ENCODE results near the gene GAS2L1. TPM values are rescaled to one million over a fixed set of nuclear protein-coding genes. Genes with fewer than 3 reads are reported as not detected.

Gene GAS2L1
- total and polyA plus RNA-seq, 2 donors (not counting 3 experiments of a cell fraction or from before 2014, with no cell fraction given) = 30.5 to 44.0 TPM

DNA sequence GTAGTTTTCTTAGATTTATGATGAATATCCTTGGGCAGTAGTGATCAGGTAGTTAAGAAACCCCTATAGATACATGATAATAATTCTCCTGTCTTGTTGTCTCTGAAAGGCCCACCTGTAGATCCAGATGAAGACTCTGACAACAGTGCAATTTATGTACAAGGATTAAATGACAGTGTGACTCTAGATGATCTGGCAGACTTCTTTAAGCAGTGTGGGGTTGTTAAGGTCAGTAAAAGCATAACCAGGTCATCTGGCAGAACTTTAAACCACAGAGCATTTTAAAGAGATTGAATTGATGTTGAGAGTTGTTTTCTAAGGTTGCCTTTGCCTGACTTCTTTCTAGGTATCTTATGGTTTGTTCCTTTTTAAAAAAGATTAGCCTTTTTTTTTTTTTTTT is 14.1 kb upstream of the GAS2L1 start:
- Histone ChIP-seq H3K9me3 (replicated peaks; ENCODE audit: control insufficient read depth, insufficient read depth, low read length) (no peaks in the 10 kb centered on the region), H3K79me2 (ENCODE audit: control insufficient read depth, insufficient read depth, low read length) (peaks cover 37% of the 10 kb centered on the region), H4K20me1 (replicated peaks; ENCODE audit: control insufficient read depth, extremely low read depth, insufficient read depth, low read length) (peaks cover 8% of the 10 kb centered on the region), H3K9ac (replicated peaks; ENCODE audit: extremely low read depth, insufficient read depth, low read length) (no peak overlapping the region), H3K9me1 (replicated peaks; ENCODE audit: control insufficient read depth, extremely low read depth, insufficient read depth, low read length) (no peaks in the 10 kb centered on the region), H3K27me3 (ENCODE audit: control insufficient read depth in 2 of 2, insufficient read depth in 2 of 2, low read length in 2 of 2) (no peaks in the 10 kb centered on the region), H2AFZ (ENCODE audit: low read depth, low read length) (no peak overlapping the region), H3K36me3 (ENCODE audit: control insufficient read depth in 2 of 2, extremely low read depth in 1 of 2, insufficient read depth in 2 of 2, low read length in 2 of 2) (peaks cover 45 to 61% of the 10 kb centered on the region in 2 experiments), H3K4me2 (ENCODE audit: insufficient read depth, low read length) (no peak overlapping the region), H3K27ac (ENCODE audit: insufficient read depth, low read depth, low read length) (no peak overlapping the region), H3K4me1 (ENCODE audit: control insufficient read depth, extremely low read depth, insufficient read depth, low read length) (no peaks in the 10 kb centered on the region), H3K4me3 (replicated peaks in 1 of 3; ENCODE audit: insufficient read depth in 1 of 3, low read depth in 1 of 3, low read length in 3 of 3) (no peak overlapping the region)
- dilution Hi-C loops (cut with MboI; ENCODE audit: extremely low pct_ligation_motif_present, low sequenced_read_pairs) (no loop called here), intact Hi-C loops (cut with micrococcal nuclease) (no loop called here)
- ChIA-PET POLR2A (interaction anchor here (0.7 kb wide), 1 partner anchor 14 kb away, joined by 3 read pairs; the partner anchor contains the start of gene GAS2L1), CTCF (interaction anchor here (1.2 kb wide), 1 partner anchor 67 kb away, joined by 5 read pairs; no protein-coding TSS in a partner anchor)
- TF ChIP-seq, protein P1, sequence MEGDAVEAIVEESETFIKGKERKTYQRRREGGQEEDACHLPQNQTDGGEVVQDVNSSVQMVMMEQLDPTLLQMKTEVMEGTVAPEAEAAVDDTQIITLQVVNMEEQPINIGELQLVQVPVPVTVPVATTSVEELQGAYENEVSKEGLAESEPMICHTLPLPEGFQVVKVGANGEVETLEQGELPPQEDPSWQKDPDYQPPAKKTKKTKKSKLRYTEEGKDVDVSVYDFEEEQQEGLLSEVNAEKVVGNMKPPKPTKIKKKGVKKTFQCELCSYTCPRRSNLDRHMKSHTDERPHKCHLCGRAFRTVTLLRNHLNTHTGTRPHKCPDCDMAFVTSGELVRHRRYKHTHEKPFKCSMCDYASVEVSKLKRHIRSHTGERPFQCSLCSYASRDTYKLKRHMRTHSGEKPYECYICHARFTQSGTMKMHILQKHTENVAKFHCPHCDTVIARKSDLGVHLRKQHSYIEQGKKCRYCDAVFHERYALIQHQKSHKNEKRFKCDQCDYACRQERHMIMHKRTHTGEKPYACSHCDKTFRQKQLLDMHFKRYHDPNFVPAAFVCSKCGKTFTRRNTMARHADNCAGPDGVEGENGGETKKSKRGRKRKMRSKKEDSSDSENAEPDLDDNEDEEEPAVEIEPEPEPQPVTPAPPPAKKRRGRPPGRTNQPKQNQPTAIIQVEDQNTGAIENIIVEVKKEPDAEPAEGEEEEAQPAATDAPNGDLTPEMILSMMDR (IDR thresholded peaks at IDR 0.05; ENCODE audit: extremely low read depth in 1 of 2, insufficient read depth in 1 of 2, low read depth in 1 of 2, low read length in 2 of 2) = no peak
- no peak for TF ChIP-seq POLR2AphosphoS5 (IDR thresholded peaks at IDR 0.05; ENCODE audit: insufficient read depth, low read depth, low read length)
- no peak for TF ChIP-seq POLR2A (IDR thresholded peaks at IDR 0.05; ENCODE audit: low read depth, low read length)
- TF ChIP-seq, protein P2, sequence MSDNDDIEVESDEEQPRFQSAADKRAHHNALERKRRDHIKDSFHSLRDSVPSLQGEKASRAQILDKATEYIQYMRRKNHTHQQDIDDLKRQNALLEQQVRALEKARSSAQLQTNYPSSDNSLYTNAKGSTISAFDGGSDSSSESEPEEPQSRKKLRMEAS (IDR thresholded peaks at IDR 0.05; ENCODE audit: insufficient read depth, insufficient read length) = no peak
- TF ChIP-seq GATA2 (IDR thresholded peaks at IDR 0.05; ENCODE audit: insufficient read depth, insufficient read length, low read depth, low read length) = no peak
- TF ChIP-seq JUN (IDR thresholded peaks at IDR 0.05; ENCODE audit: borderline replicate concordance, insufficient read depth, insufficient read length, low read depth) = no peak
- no peak for TF ChIP-seq FOS (IDR thresholded peaks at IDR 0.05; ENCODE audit: borderline replicate concordance, insufficient read depth, low read length)
- TF ChIP-seq EZH2 (IDR thresholded peaks at IDR 0.05; ENCODE audit: borderline replicate concordance, low read depth, low read length, severe bottlenecking) = no peak
- TF ChIP-seq MYC (IDR thresholded peaks at IDR 0.05; ENCODE audit: low read depth, low read length) = no peak
- DNase-seq (ENCODE audit: low read depth, low spot score) (no peak), FAIRE-seq (no peak)
- BruUV-seq (replicated peaks) = no TSS peak
